ENCODE data around the gene PBX2.
A peak's percentile ranks its signal among the peaks of the same experiment; 100 is the strongest.

- TF ChIP-seq, protein P1, sequence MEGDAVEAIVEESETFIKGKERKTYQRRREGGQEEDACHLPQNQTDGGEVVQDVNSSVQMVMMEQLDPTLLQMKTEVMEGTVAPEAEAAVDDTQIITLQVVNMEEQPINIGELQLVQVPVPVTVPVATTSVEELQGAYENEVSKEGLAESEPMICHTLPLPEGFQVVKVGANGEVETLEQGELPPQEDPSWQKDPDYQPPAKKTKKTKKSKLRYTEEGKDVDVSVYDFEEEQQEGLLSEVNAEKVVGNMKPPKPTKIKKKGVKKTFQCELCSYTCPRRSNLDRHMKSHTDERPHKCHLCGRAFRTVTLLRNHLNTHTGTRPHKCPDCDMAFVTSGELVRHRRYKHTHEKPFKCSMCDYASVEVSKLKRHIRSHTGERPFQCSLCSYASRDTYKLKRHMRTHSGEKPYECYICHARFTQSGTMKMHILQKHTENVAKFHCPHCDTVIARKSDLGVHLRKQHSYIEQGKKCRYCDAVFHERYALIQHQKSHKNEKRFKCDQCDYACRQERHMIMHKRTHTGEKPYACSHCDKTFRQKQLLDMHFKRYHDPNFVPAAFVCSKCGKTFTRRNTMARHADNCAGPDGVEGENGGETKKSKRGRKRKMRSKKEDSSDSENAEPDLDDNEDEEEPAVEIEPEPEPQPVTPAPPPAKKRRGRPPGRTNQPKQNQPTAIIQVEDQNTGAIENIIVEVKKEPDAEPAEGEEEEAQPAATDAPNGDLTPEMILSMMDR (IDR thresholded peaks at IDR 0.05 in 2 of 3, conservative IDR thresholded peaks at IDR 0.05 in 1 of 3; ENCODE audit: control insufficient read depth in 2 of 3, extremely low read depth in 1 of 3, insufficient read depth in 1 of 3, low read depth in 3 of 3, low read length in 3 of 3) = no peak
- TF ChIP-seq, protein P2, sequence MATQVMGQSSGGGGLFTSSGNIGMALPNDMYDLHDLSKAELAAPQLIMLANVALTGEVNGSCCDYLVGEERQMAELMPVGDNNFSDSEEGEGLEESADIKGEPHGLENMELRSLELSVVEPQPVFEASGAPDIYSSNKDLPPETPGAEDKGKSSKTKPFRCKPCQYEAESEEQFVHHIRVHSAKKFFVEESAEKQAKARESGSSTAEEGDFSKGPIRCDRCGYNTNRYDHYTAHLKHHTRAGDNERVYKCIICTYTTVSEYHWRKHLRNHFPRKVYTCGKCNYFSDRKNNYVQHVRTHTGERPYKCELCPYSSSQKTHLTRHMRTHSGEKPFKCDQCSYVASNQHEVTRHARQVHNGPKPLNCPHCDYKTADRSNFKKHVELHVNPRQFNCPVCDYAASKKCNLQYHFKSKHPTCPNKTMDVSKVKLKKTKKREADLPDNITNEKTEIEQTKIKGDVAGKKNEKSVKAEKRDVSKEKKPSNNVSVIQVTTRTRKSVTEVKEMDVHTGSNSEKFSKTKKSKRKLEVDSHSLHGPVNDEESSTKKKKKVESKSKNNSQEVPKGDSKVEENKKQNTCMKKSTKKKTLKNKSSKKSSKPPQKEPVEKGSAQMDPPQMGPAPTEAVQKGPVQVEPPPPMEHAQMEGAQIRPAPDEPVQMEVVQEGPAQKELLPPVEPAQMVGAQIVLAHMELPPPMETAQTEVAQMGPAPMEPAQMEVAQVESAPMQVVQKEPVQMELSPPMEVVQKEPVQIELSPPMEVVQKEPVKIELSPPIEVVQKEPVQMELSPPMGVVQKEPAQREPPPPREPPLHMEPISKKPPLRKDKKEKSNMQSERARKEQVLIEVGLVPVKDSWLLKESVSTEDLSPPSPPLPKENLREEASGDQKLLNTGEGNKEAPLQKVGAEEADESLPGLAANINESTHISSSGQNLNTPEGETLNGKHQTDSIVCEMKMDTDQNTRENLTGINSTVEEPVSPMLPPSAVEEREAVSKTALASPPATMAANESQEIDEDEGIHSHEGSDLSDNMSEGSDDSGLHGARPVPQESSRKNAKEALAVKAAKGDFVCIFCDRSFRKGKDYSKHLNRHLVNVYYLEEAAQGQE (IDR thresholded peaks at IDR 0.05; ENCODE audit: low read depth, low read length) = no peak
- TF ChIP-seq EZH2 (IDR thresholded peaks at IDR 0.05; ENCODE audit: borderline replicate concordance, control insufficient read depth, low read depth, low read length) (no peak), POLR2AphosphoS5 (IDR thresholded peaks at IDR 0.05; ENCODE audit: low read length) (peak; percentile 68; the same call in 1 of the 2 replicates), JUND (IDR thresholded peaks at IDR 0.05; ENCODE audit: low read depth, low read length) (no peak), CHD2 (IDR thresholded peaks at IDR 0.05; ENCODE audit: borderline replicate concordance, low read depth, low read length) (peak; percentile 81), RELA (IDR thresholded peaks at IDR 0.05; ENCODE audit: borderline replicate concordance, partially characterized antibody) (no peak)
- TF ChIP-seq, protein P3, sequence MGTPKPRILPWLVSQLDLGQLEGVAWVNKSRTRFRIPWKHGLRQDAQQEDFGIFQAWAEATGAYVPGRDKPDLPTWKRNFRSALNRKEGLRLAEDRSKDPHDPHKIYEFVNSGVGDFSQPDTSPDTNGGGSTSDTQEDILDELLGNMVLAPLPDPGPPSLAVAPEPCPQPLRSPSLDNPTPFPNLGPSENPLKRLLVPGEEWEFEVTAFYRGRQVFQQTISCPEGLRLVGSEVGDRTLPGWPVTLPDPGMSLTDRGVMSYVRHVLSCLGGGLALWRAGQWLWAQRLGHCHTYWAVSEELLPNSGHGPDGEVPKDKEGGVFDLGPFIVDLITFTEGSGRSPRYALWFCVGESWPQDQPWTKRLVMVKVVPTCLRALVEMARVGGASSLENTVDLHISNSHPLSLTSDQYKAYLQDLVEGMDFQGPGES (IDR thresholded peaks at IDR 0.05) = 0 out of 2 replicates have a peak, but pooled peaks have one; percentile 45
Observed at GRCh38 chr6:32175711-32176475, 14.1 kb downstream of the PBX2 start, which contains the start of gene AGPAT1.
